Hippocampal formation (tissue), 2 donors: Measurements from ENCODE around the gene RNF149.
"Not testable (repeated sequence)": the region's sequence is repeated elsewhere in the genome, so short reads cannot be mapped to it uniquely, and the experiment has no call there.

ENCODE experiments used
- DNase-seq, 2 donors: peaks; one replicate each; lab custom pipeline; 2025; lab: John Stamatoyannopoulos, UW

RNF149 gene

DNA sequence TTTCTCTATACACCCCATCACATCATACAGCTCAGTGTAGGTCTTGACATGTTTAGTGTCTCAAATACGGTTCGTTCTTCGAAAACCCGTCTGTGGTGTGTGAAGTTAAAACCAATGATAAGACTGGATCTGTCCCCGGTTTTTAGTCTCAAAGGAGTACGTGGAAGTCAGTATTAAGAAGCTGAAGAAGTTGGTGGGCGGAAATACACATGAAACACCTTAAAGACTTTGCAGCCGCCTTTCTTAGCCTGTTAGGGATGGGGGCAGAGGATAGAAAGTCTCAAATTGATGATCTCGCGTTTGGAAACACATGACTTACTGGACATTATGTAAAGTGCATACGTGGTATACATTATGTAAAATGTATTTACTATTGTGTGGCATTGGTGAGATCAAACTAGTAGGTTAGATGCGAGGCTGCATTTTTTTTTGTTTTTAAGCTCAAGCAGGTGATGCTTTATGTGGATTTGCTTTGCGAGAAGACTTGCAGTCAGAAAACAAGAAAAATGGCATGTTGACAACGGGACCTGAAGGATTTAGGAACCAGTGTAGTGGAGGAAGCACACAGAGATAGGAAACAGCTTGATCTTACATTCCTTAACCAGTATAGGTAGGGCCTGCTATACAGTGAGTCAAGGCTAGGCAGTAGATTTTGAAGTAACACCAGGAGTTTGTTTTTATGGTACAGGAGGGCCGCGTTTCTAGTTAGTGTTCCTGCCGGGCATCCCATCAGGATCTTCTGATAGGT lies 54.6 kb downstream of the RNF149 start:
- no peak for DNase-seq

- no peak for DNase-seq
Observed at GRCh38 chr2:101253013-101253702, 55.3 kb downstream of the RNF149 start.

DNA sequence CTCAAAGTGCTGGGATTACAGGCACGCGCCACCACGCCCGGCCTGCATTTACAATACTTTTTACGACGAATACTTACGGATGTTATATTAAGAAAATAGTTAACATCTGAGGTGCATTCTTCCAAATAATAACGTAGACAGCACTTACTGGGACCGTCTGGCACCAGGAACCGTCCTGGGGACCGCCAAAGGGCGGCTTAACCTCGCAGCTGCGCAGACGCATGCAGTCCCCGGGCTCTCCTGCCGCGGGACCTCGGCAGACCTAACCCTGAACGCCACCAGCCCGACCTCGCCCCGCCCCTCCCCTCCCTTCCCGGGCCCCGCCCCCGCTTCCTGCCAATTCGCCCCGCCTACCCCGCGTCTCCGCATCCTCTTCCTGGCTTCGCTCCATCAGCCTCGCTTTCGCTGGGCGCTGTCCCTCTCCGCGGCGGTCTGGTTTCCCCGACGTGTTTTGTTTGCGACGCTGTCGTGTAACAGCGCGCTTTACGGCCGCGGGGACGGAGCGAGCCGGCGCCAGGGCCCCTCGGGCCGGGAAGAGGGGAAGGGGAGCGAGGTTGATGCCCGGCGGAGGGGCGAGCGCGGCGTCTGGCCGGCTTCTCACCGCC lies 56.0 kb downstream of the RNF149 start, which contains the start of gene CNOT11:
Gene CNOT11 (plus strand): TSS at position 479 of the 605 bp plus-strand sequence. CDS start 79 bp downstream, at position 558.
- peak; percentile 92 to 97 for DNase-seq

DNA sequence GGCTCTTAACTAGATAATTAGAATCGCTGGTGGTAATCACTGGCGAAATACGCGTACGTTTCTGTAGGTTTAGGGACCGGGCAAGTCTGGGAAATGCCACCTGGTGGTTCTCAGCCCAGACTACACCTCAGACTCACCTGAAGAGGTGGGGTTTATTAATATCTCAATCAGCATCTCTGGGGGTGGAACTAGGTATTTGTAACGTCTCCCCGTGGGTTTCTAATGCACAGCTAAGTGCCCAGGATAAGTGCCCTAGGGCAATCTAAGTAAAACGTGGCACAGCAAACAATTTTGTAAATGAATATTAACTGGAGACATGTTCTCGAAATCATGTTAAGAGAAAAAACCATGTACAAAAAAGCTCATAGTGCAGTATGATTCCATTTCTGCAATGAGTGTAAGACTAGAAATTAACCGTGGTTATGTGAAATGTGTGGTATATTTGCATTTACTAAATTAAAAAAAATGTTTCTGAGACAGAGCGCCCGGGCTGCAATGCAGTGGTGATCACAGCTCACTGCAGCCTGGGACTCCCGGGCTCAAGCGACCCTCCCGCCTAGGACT lies 56.6 kb downstream of the RNF149 start:
- DNase-seq, result no peak

GRCh38 chr2:101251246-101251781 lies 57.2 kb downstream of the RNF149 start:
- DNase-seq, result not testable (repeated sequence)

DNA sequence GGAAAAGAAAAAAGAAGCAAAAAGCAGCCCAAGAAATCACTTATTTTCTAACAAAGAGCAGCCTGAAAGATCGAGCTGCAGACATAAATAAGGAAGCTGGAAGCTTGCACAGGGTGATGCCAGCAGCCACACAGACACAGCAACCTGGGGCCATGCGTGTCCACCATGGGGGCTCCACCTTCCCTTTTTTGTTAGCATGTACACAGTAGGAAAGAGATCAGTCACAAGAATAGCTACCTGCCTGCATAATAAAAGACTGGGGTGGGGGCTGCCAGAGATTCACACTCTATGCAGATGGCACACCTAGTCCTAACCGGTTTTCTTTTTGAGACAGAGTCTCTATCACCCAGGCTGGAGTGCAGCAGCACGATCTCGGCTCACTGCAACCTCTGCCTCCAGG lies 58.7 kb downstream of the RNF149 start:
- DNase-seq, result no peak

DNA sequence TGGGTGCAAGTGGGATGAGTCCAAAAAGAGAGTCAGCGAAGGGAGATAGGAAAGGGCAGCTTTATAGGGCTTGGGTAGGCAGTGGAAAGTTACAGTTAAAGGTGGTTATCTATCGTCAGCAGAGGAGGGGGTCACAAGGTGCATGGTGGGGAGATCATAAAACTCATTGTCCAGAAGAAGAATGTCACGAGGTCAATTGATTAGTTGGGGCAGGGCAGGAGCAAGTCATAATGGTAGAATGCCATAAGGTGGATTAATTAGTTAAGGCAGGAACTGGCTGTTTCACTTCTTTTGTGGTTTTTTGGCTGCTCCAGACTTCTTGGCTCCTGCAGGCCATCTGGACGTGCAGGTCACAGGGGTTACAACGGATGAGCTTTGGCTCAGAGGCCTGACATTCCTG lies 59.7 kb downstream of the RNF149 start:
- not testable (repeated sequence) for DNase-seq

GRCh38 chr2:101245468-101245867 lies 63.0 kb downstream of the RNF149 start:
- DNase-seq, result not testable (repeated sequence)

DNA sequence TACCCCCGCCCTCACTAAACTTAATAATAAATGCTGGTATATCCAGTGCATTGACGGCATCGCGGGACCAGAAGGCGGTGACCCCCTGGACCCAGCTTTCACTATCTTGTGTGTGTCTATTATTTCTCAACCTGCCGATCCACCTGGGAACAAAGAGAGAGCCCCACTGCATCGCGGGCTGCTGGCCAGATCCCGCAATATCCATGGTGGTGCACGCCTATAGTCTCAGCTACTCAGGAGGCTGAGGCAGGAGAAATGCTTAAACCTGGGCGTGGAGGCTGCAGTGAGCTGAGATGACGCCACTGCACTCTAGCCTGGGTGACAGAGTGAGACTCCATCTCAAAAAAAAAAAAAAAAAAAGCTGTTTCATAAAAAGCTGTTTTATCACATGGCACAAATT lies 63.6 kb downstream of the RNF149 start:
- not testable (repeated sequence) for DNase-seq

- DNase-seq, result not testable (repeated sequence)
Observed at GRCh38 chr2:101244373-101244772, 64.1 kb downstream of the RNF149 start.

DNA sequence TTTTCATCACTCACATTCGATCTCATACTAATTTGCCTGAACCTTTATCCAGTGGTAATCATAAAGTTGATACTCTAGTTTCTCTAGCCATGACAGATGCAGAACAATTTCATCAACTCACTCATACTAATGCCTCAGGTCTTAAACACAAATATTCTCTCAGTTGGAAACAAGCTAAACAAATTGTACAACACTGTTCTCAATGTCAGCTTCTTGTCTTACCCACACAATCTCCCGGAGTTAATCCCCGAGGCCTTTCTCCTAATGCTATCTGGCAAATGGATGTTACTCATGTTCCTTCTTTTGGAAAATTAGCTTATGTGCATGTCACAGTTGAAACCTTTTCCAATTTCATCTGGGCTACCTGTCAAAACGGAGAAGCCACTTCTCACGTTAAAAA lies 67.3 kb downstream of the RNF149 start:
- no peak for DNase-seq

- not testable (repeated sequence) for DNase-seq
Observed at GRCh38 chr2:101240694-101241093, 67.8 kb downstream of the RNF149 start.

DNA sequence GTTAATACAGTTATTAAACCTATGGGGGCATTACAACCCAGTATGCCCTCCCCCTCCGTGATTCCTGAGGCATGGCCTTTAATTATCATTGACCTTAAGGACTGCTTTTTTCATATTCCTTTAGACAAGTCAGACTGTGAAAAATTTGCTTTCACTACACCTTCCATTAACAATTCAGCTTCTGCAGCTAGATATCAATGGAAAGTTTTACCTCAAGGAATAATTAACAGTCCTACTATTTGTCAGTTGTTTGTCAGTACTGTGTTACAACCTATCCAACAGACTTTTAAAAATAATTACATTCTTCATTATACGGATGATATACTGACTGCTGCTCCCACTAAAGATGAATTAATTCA lies 68.8 kb downstream of the RNF149 start:
- DNase-seq, result not testable (repeated sequence)

GRCh38 chr2:101238930-101239759 lies 69.4 kb downstream of the RNF149 start:
- DNase-seq, result no peak

DNA sequence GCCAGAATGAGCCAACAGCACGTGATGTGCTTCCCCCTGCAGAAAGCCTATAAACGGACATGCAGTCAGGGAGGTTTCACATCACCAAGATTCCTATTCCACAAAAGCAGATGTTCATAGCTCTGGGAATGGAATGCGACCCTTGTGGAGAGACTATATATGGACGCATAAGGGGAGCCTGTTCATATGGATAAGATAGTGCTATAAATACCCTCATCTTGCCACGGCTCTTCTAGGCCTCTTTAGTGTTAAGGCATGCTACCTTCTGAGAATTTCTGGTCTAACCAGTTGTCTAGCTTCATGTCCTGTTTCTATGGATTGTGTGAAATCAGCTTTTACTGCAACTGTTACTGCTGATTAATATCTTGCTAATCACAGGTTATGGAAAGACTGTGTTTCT lies 70.6 kb downstream of the RNF149 start:
- not testable (repeated sequence) for DNase-seq

- not testable (repeated sequence) for DNase-seq
Observed at GRCh38 chr2:101235956-101236355, 72.5 kb downstream of the RNF149 start.

DNA sequence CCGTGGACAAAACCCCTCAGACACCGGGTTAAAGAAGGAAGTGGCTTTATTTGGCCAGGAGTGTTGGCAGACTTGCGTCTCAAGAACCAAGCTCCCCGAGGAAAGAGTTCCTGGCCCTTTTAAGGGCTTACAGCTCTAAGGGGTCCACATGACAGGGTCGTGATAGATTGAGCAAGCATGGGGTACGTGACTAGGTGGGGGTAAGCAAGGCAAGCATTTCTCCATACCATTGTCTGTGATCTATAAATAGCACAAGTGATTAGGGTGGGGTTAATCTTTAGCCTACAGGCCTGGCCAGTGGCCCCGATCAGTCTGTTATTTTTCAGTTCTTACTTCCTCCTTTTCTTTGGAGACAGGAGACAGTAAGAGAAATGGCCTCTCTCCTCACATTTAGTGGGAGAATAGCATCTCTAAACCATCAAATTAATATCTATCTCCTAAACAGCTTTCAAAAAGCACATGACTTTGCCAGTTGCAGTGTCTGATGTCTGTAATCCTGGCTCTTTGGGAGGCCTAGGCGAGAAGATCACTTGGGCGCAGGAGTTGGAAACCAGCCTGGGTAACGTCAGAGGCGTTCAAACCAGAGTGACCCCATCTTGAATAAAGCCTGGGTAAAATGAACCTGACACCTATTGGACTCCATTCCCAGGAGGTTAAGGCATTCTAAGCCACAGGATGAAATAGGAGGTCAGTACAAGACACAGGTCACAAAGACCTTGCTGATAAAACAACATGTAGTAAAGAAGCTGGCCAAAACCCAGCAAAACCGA lies 74.1 kb downstream of the RNF149 start:
- no peak for DNase-seq

- DNase-seq, result no peak
Observed at GRCh38 chr2:101232770-101233169, 75.7 kb downstream of the RNF149 start.

- DNase-seq, result no peak
Observed at GRCh38 chr2:101231937-101232730, 76.4 kb downstream of the RNF149 start.

GRCh38 chr2:101231240-101231639 lies 77.3 kb downstream of the RNF149 start:
- no peak for DNase-seq
